ENCODE data around the gene VWF.
A peak's percentile ranks its signal among the peaks of the same experiment; 100 is the strongest.
"Not testable (repeated sequence)": the region's sequence is repeated elsewhere in the genome, so short reads cannot be mapped to it uniquely, and the experiment has no call there.

The VWF gene

GRCh38 chr12:6032726-6033125 lies 91.7 kb downstream of the VWF start:
- DNase-seq (ENCODE audit: low read depth), result no peak

GRCh38 chr12:6031001-6031400 lies 93.5 kb downstream of the VWF start:
- no peak for DNase-seq (ENCODE audit: low read depth)

- no peak for DNase-seq (ENCODE audit: low read depth)
Measured at GRCh38 chr12:6030081-6030480, 94.4 kb downstream of the VWF start.

GRCh38 chr12:6029401-6029800 lies 95.1 kb downstream of the VWF start:
- no peak for DNase-seq (ENCODE audit: low read depth)

- DNase-seq (ENCODE audit: low read depth), result no peak
Measured at GRCh38 chr12:6026998-6027397, 97.5 kb downstream of the VWF start.

GRCh38 chr12:6025703-6026298 lies 98.7 kb downstream of the VWF start:
- DNase-seq (ENCODE audit: low read depth), result not testable (repeated sequence)

- DNase-seq (ENCODE audit: low read depth), result not testable (repeated sequence)
Measured at GRCh38 chr12:6024066-6024465, 100.4 kb downstream of the VWF start.

- no peak for DNase-seq (ENCODE audit: low read depth)
Measured at GRCh38 chr12:6020930-6021329, 103.5 kb downstream of the VWF start.

- DNase-seq (ENCODE audit: low read depth), result not testable (repeated sequence)
Measured at GRCh38 chr12:6020511-6020910, 104.0 kb downstream of the VWF start.

GRCh38 chr12:6019256-6019655 lies 105.2 kb downstream of the VWF start:
- DNase-seq (ENCODE audit: low read depth), result not testable (repeated sequence)

DNA sequence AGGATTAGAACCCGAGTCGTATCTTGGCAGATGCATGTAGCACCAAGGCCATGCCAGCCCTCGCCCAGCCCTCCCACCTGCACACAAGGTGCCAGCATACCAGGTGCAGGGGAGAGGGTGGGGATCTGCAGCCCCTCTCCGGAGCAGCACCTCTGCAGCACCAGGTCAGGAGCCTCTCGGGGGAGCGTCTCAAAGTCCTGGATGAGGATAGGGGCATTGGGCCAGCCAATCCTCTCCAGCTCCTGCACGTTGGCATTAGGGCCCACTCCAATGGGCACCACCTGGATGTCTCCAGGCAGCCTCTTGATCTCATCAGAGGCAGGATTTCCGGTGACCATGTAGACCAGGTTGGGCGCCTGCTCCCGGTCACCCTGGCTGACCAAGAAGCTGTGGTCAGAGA lies 106.2 kb downstream of the VWF start:
- DNase-seq (ENCODE audit: low read depth), result no peak

GRCh38 chr12:6016756-6017155 lies 107.7 kb downstream of the VWF start:
- no peak for DNase-seq (ENCODE audit: low read depth)

DNA sequence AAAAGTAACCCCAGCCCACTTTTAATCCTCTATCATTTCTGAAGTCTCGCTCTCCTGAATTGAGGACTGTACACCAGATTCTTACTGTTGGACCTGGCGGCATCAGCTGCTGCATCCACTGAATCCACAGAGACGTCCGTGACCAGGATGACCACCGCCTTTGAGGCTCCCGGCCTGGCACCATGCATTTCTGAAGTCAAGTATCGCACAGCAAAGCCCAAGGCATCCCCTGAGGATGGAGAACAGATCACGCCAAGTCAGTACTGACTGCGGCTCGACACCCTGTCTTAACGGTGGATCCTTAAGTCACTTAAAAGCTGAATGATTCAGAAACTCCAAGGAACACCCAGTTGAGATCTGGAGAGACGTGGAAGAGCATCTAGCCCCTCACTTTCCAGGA lies 108.5 kb downstream of the VWF start:
- DNase-seq (ENCODE audit: low read depth), result not testable (repeated sequence)

GRCh38 chr12:6015271-6015670 lies 109.2 kb downstream of the VWF start:
- not testable (repeated sequence) for DNase-seq (ENCODE audit: low read depth)

GRCh38 chr12:6010631-6011350 lies 113.7 kb downstream of the VWF start:
- DNase-seq (ENCODE audit: low read depth), result not testable (repeated sequence)

DNA sequence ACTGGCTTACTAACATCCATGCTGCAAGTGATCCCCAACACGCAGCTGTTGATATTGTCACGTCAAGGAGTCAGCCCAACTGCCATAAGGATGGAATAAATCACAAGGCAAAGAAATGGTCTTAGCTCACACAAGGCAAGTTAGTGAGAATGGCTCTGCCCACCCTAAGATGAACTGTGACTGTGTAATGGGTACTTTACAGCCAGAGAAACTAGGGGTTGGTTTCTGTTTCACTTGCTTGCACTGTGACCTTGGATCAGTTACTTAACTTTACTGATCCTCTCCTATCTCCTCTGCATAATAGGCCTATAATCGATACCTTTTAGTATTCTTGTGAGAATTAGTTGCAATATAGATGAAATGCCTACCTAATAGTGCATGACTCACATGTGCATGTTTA lies 127.2 kb downstream of the VWF start:
- no peak for DNase-seq (ENCODE audit: low read depth)

DNA sequence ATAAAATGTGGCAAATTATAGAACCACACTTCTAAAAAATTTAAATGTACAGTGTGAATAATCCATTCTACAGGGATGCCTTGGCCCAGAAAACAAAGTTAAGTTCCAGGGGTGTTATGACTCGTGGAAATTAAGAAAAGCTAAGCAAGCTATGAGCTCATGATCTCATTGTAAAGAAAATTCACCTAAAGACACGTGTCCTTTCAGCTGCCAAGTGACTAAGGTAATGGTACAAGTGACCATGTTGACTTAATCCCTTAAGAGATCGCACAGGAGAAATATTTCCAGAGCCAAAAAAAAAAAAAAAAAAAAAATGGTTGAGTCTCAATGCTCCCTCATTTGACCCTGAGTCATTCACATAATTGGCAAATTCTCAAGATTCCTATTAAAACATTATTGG lies 128.0 kb downstream of the VWF start:
- no peak for DNase-seq (ENCODE audit: low read depth)

- DNase-seq (ENCODE audit: low read depth), result no peak
Measured at GRCh38 chr12:5989621-5990020, 134.8 kb downstream of the VWF start.

DNA sequence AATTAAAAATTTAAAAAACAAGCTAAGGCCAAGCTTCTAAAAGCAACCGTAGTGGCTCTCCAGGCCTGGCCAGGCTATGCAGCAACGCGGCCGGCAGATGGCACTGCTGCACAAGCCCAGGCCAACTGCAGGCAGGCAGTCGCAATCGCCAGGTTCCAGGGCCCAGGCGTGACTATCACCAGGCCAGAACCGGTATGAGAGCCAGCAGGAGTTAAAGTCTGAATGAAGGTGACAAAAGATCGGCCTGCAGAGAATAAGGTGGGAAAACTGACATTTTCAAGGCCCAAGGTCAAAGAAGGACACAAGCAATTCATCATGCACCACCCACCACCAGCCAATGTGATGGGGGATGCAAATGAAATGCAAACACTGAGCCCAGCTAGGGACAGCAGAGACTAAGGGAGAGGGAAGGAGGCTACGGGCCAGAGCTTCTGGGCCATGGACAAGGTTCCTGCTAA lies 135.8 kb downstream of the VWF start:
- peak; percentile 41 for DNase-seq (ENCODE audit: low read depth)

- no peak for DNase-seq (ENCODE audit: low read depth)
Measured at GRCh38 chr12:5988088-5988487, 136.4 kb downstream of the VWF start.

DNA sequence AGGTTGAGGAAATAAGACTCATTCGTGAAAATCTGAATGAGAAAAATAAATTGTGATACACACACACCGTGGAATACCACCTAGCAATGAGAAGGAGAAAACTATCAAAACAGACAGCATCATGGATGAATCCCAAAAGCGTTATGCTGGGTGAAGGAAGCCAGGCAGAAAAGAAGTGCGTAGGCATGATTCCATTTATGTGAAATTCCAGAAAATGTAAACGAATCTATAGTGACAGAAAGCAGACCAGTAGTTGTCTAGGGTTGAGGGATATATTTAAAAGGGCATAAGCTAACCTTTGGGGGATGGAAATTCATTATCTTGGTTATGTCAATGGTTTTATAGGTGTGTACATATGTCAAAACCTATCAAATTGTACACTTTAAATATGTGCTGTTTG lies 136.9 kb downstream of the VWF start:
- no peak for DNase-seq (ENCODE audit: low read depth)

DNA sequence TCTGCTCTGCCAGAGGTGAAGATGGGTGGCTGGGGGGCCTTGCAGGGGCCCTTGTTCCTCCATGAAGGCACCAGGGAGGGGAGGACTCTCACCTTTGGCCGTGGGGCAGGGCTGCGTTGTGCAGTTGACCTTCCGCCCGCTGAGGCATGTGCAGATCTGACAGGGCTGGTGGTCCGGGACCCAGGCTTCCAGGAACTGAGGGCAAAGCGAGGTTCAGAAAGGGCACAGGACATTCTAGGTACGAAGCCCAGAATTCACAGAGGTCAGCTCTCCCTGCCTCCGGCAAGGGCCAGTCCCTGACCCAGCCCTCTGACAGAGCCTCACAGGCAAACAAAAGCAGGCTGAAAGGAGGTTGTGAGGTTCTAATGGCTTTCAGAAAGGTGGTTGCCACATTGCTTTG lies 139.0 kb downstream of the VWF start:
- DNase-seq (ENCODE audit: low read depth), result no peak

DNA sequence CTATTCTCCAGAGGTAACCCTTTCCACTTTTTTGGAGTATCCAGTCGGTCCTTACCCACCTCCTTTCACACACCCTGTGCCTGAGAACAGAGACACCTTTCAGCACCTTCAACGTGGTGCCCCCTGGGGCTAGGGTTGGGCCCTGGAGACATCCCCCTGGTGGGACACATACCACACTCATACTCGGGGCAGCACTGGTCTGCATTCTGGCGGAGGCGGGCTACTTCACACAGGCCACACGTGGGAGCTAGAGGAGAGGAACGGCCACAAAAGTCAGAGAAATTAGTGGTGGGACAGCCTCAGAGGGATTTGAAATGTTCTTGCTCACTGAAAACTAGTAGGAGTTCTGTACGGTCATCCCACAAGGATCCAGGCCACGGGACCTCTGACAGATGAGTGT lies 139.6 kb downstream of the VWF start:
- no peak for DNase-seq (ENCODE audit: low read depth)

- DNase-seq (ENCODE audit: low read depth), result no peak
Measured at GRCh38 chr12:5982106-5982505, 142.4 kb downstream of the VWF start.
